ENCODE data around the gene AOC2.

Gene AOC2

GRCh38 chr17:42844271-42844670 lies at the start of gene AOC2:
TSS of gene AOC2 (plus strand) at chr17:42844580. CDS start at chr17:42844627, 47 bp downstream.
- ATAC-seq, result no peak

- ATAC-seq, result no peak
These were observed 49.3 kb upstream of the AOC2 start for GRCh38 chr17:42795061-42795460.

- no peak for ATAC-seq
These were observed 48.9 kb upstream of the AOC2 start for GRCh38 chr17:42795465-42795864.

- no peak for ATAC-seq
These were observed 48.2 kb upstream of the AOC2 start for GRCh38 chr17:42796066-42796758.

GRCh38 chr17:42797067-42798007 lies 47.0 kb upstream of the AOC2 start:
- no peak for ATAC-seq

GRCh38 chr17:42798011-42798382 lies 46.4 kb upstream of the AOC2 start:
- ATAC-seq, result no peak

- peak; percentile 99 to 100 for ATAC-seq
These were observed 45.7 kb upstream of the AOC2 start, which contains the start of the genes CNTD1 and COA3 for GRCh38 chr17:42798383-42799380. TSS of gene CNTD1 (plus strand) at chr17:42798861. CDS start at chr17:42799068, 207 bp downstream. TSS of gene COA3 (minus strand) at chr17:42798704. CDS start at chr17:42798681, 23 bp downstream.

- no peak for ATAC-seq
These were observed 41.1 kb upstream of the AOC2 start for GRCh38 chr17:42803074-42803883.

- no peak for ATAC-seq
These were observed 39.4 kb upstream of the AOC2 start for GRCh38 chr17:42804918-42805367.

- ATAC-seq, result no peak
These were observed 38.1 kb upstream of the AOC2 start for GRCh38 chr17:42806249-42806648.

- no peak for ATAC-seq
These were observed 35.1 kb upstream of the AOC2 start for GRCh38 chr17:42809250-42809649.

- no peak for ATAC-seq
These were observed 29.6 kb upstream of the AOC2 start for GRCh38 chr17:42814633-42815399.

- ATAC-seq, result no peak
These were observed 26.5 kb upstream of the AOC2 start for GRCh38 chr17:42817866-42818265.

GRCh38 chr17:42818379-42818778 lies 26.0 kb upstream of the AOC2 start:
- ATAC-seq, result no peak

- ATAC-seq, result peak; percentile 30 to 44
These were observed 24.3 kb upstream of the AOC2 start for GRCh38 chr17:42819939-42820535.

GRCh38 chr17:42821176-42821575 lies 23.2 kb upstream of the AOC2 start:
- ATAC-seq, result no peak

GRCh38 chr17:42827472-42827871 lies 16.9 kb upstream of the AOC2 start:
- no peak for ATAC-seq

GRCh38 chr17:42830971-42831370 lies 13.4 kb upstream of the AOC2 start:
- no peak for ATAC-seq

GRCh38 chr17:42832213-42832933 lies 12.0 kb upstream of the AOC2 start:
- ATAC-seq, result peak; percentile 55 to 69
